Activated naive CD8-positive, alpha-beta T cell (primary cell): ENCODE data around the gene PKN3.
"Not testable (repeated sequence)": the region's sequence is repeated elsewhere in the genome, so short reads cannot be mapped to it uniquely, and the experiment has no call there.

Experiments used
- H3K27ac Mint-ChIP-seq: one replicate; pipeline ENCODE4 v1.8.0; 2021; ENCODE audit warnings: mixed read lengths
- H3K27me3 Mint-ChIP-seq: one replicate; pipeline ENCODE4 v1.8.0; 2021; ENCODE audit warnings: mixed read lengths
- H3K36me3 Mint-ChIP-seq: one replicate; pipeline ENCODE4 v1.8.0; 2021; ENCODE audit warnings: mixed read lengths
- H3K4me1 Mint-ChIP-seq: one replicate; pipeline ENCODE4 v1.8.0; 2021; ENCODE audit warnings: low read depth, mixed read lengths
- H3K4me3 Mint-ChIP-seq: one replicate; pipeline ENCODE4 v1.8.0; 2021; ENCODE audit warnings: mild to moderate bottlenecking, mixed read lengths
- H3K9me3 Mint-ChIP-seq: one replicate; pipeline ENCODE4 v1.8.0; 2021; ENCODE audit warnings: low read depth, mixed read lengths

PKN3 gene

GRCh38 chr9:128687453-128687852 is 14.8 kb upstream of the PKN3 start:
- Mint-ChIP-seq H3K9me3 (no peaks in the 10 kb centered on the region), H3K27me3 (no peaks in the 10 kb centered on the region), H3K4me3 (no peak overlapping the region), H3K27ac (peak overlapping the region; percentile 99), H3K4me1 (peaks cover 62% of the 10 kb centered on the region), H3K36me3 (peaks cover 14% of the 10 kb centered on the region)

- Mint-ChIP-seq H3K27me3 (no peaks in the 10 kb centered on the region), H3K27ac (peak within 1 kb of the TSS; percentile 99), H3K9me3 (no peaks in the 10 kb centered on the region), H3K4me1 (peaks cover 65% of the 10 kb centered on the region), H3K4me3 (peak within 1 kb of the TSS; percentile 94), H3K36me3 (peaks cover 15% of the 10 kb centered on the region)
Measured at GRCh38 chr9:128688501-128689292, 13.6 kb upstream of the PKN3 start, which contains the start of gene SET. Gene SET, plus strand, starts transcription at chr9:128689222. Its CDS starts 361 bp downstream, at chr9:128689583.

- H3K4me3 Mint-ChIP-seq: no peak overlapping the region
- peaks cover 15% of the 10 kb centered on the region for H3K36me3 Mint-ChIP-seq
- H3K27ac Mint-ChIP-seq: no peak overlapping the region
- no peaks in the 10 kb centered on the region for H3K9me3 Mint-ChIP-seq
- peaks cover 63% of the 10 kb centered on the region for H3K4me1 Mint-ChIP-seq
- H3K27me3 Mint-ChIP-seq: no peaks in the 10 kb centered on the region
Measured at GRCh38 chr9:128689293-128689774, 13.0 kb upstream of the PKN3 start.

GRCh38 chr9:128689820-128690683 is 12.3 kb upstream of the PKN3 start:
- H3K36me3 Mint-ChIP-seq: peaks cover 15% of the 10 kb centered on the region
- peak overlapping the region; percentile 100 for H3K27ac Mint-ChIP-seq
- H3K4me3 Mint-ChIP-seq: peak overlapping the region; percentile 100
- no peaks in the 10 kb centered on the region for H3K9me3 Mint-ChIP-seq
- H3K27me3 Mint-ChIP-seq: no peaks in the 10 kb centered on the region
- peaks cover 58% of the 10 kb centered on the region for H3K4me1 Mint-ChIP-seq

GRCh38 chr9:128690684-128691034 is 11.6 kb upstream of the PKN3 start:
- Mint-ChIP-seq H3K4me1 (peaks cover 52% of the 10 kb centered on the region), H3K27ac (peak overlapping the region; percentile 100), H3K9me3 (no peaks in the 10 kb centered on the region), H3K4me3 (peak overlapping the region; percentile 100), H3K27me3 (no peaks in the 10 kb centered on the region), H3K36me3 (peaks cover 15% of the 10 kb centered on the region)

GRCh38 chr9:128693738-128694137 is 8.6 kb upstream of the PKN3 start:
- not testable (repeated sequence) for H3K9me3 Mint-ChIP-seq, H3K27me3 Mint-ChIP-seq
- peak overlapping the region; percentile 17 for H3K4me3 Mint-ChIP-seq
- peak overlapping the region; percentile 18 for H3K27ac Mint-ChIP-seq
- H3K36me3 Mint-ChIP-seq: peaks cover 15% of the 10 kb centered on the region
- H3K4me1 Mint-ChIP-seq: peaks cover 26% of the 10 kb centered on the region

GRCh38 chr9:128694344-128694743 is 8.0 kb upstream of the PKN3 start:
- H3K4me1 Mint-ChIP-seq: peaks cover 26% of the 10 kb centered on the region
- no peak overlapping the region for H3K4me3 Mint-ChIP-seq
- H3K9me3 Mint-ChIP-seq: no peaks in the 10 kb centered on the region
- H3K27ac Mint-ChIP-seq: peak overlapping the region; percentile 18
- H3K36me3 Mint-ChIP-seq: peaks cover 15% of the 10 kb centered on the region
- no peaks in the 10 kb centered on the region for H3K27me3 Mint-ChIP-seq

GRCh38 chr9:128696923-128697707 is 5.2 kb upstream of the PKN3 start:
- Mint-ChIP-seq H3K27me3 (no peaks in the 10 kb centered on the region), H3K4me1 (peaks cover 20% of the 10 kb centered on the region), H3K27ac (peak overlapping the region; percentile 22), H3K36me3 (peaks cover 2% of the 10 kb centered on the region), H3K9me3 (no peaks in the 10 kb centered on the region), H3K4me3 (no peak overlapping the region)

- H3K27ac Mint-ChIP-seq, H3K9me3 Mint-ChIP-seq, H3K36me3 Mint-ChIP-seq, H3K4me3 Mint-ChIP-seq, H3K27me3 Mint-ChIP-seq: not testable (repeated sequence)
- H3K4me1 Mint-ChIP-seq: peaks cover 13% of the 10 kb centered on the region
Measured at GRCh38 chr9:128699096-128699795, 3.1 kb upstream of the PKN3 start.

- Mint-ChIP-seq H3K27me3 (no peaks in the 10 kb centered on the region), H3K27ac (no peak overlapping the region), H3K9me3 (no peaks in the 10 kb centered on the region), H3K4me3 (peak overlapping the region; percentile 57), H3K36me3 (no peaks in the 10 kb centered on the region), H3K4me1 (peaks cover 11% of the 10 kb centered on the region)
Measured at GRCh38 chr9:128701227-128701854, 962 bp upstream of the PKN3 start.

GRCh38 chr9:128702949-128703615 is 779 bp downstream of the PKN3 start:
- H3K27me3 Mint-ChIP-seq: no peaks in the 10 kb centered on the region
- peak overlapping the region; percentile 64 for H3K27ac Mint-ChIP-seq
- H3K9me3 Mint-ChIP-seq: no peaks in the 10 kb centered on the region
- no peaks in the 10 kb centered on the region for H3K36me3 Mint-ChIP-seq
- peaks cover 11% of the 10 kb centered on the region for H3K4me1 Mint-ChIP-seq
- peak overlapping the region; percentile 83 for H3K4me3 Mint-ChIP-seq

GRCh38 chr9:128703616-128704355 is 1.5 kb downstream of the PKN3 start:
- peaks cover 11% of the 10 kb centered on the region for H3K4me1 Mint-ChIP-seq
- H3K27ac Mint-ChIP-seq: peak overlapping the region; percentile 64
- no peaks in the 10 kb centered on the region for H3K27me3 Mint-ChIP-seq
- no peaks in the 10 kb centered on the region for H3K36me3 Mint-ChIP-seq
- no peaks in the 10 kb centered on the region for H3K9me3 Mint-ChIP-seq
- H3K4me3 Mint-ChIP-seq: peak overlapping the region; percentile 83

GRCh38 chr9:128704356-128704670 is 2.0 kb downstream of the PKN3 start:
- no peaks in the 10 kb centered on the region for H3K9me3 Mint-ChIP-seq
- H3K36me3 Mint-ChIP-seq: no peaks in the 10 kb centered on the region
- H3K4me1 Mint-ChIP-seq: peaks cover 11% of the 10 kb centered on the region
- no peak overlapping the region for H3K27ac Mint-ChIP-seq
- peak overlapping the region; percentile 83 for H3K4me3 Mint-ChIP-seq
- no peaks in the 10 kb centered on the region for H3K27me3 Mint-ChIP-seq
